Nephron progenitor cell (in vitro differentiated cells): Measurements from ENCODE around the gene KRT3.

ENCODE experiments used
- DNase-seq: peaks from one replicate; pipeline ENCODE4 v3.0.0; 2021
- H3K27ac Mint-ChIP-seq: 2 replicates; pipeline ENCODE4 v1.8.0; 2021; ENCODE audit warnings: mild to moderate bottlenecking, moderate library complexity, mixed read lengths
- H3K27me3 Mint-ChIP-seq: 2 replicates; pipeline ENCODE4 v1.8.0; 2021; ENCODE audit warnings: mild to moderate bottlenecking, low read depth, mixed read lengths; ENCODE audit not compliant: poor library complexity
- H3K36me3 Mint-ChIP-seq: 2 replicates; pipeline ENCODE4 v1.8.0; 2021; ENCODE audit warnings: low read depth, mixed read lengths
- H3K4me1 Mint-ChIP-seq: 2 replicates; pipeline ENCODE4 v1.8.0; 2021; ENCODE audit warnings: mixed read lengths
- H3K4me3 Mint-ChIP-seq: 2 replicates; pipeline ENCODE4 v1.8.0; 2021; ENCODE audit warnings: mild to moderate bottlenecking, moderate library complexity, mixed read lengths
- H3K9me3 Mint-ChIP-seq: 2 replicates; pipeline ENCODE4 v1.8.0; 2021; ENCODE audit warnings: mild to moderate bottlenecking, moderate library complexity, mixed read lengths
- CTCF ChIP-seq: fragments of 200-600 bp; sonication (generic); IDR thresholded peaks from 2 replicates; pipeline ENCODE4 v1.5.0; 2021; ENCODE audit warnings: antibody characterized with exemption

The KRT3 gene

GRCh38 chr12:52799505-52800211 is 3.7 kb upstream of the KRT3 start:
- Mint-ChIP-seq H3K27me3 (peaks cover 11% of the 10 kb centered on the region), H3K4me3 (no peak overlapping the region), H3K27ac (no peak overlapping the region), H3K36me3 (no peaks in the 10 kb centered on the region), H3K9me3 (no peaks in the 10 kb centered on the region), H3K4me1 (no peaks in the 10 kb centered on the region)
- TF ChIP-seq CTCF = no peak
- no peak for DNase-seq

- no peak overlapping the region for H3K4me3 Mint-ChIP-seq
- H3K9me3 Mint-ChIP-seq = no peaks in the 10 kb centered on the region
- H3K4me1 Mint-ChIP-seq = no peaks in the 10 kb centered on the region
- no peaks in the 10 kb centered on the region for H3K36me3 Mint-ChIP-seq
- no peak for TF ChIP-seq CTCF
- DNase-seq = no peak
- H3K27ac Mint-ChIP-seq = no peak overlapping the region
- peaks cover 14% of the 10 kb centered on the region for H3K27me3 Mint-ChIP-seq
These were observed 3.0 kb upstream of the KRT3 start for GRCh38 chr12:52798671-52799504.

- Mint-ChIP-seq H3K4me1 (no peaks in the 10 kb centered on the region), H3K27me3 (peaks cover 17% of the 10 kb centered on the region), H3K36me3 (no peaks in the 10 kb centered on the region), H3K4me3 (no peak overlapping the region), H3K27ac (no peak overlapping the region), H3K9me3 (no peaks in the 10 kb centered on the region)
- no peak for TF ChIP-seq CTCF
- no peak for DNase-seq
These were observed 2.2 kb upstream of the KRT3 start for GRCh38 chr12:52798003-52798670.

- Mint-ChIP-seq H3K9me3 (no peaks in the 10 kb centered on the region), H3K4me1 (no peaks in the 10 kb centered on the region), H3K27me3 (peaks cover 22% of the 10 kb centered on the region), H3K36me3 (no peaks in the 10 kb centered on the region), H3K4me3 (no peak overlapping the region), H3K27ac (no peak overlapping the region)
- no peak for DNase-seq
- TF ChIP-seq CTCF = no peak
These were observed 1.6 kb upstream of the KRT3 start for GRCh38 chr12:52797529-52797894.

- Mint-ChIP-seq H3K27me3 (peaks cover 28% of the 10 kb centered on the region), H3K4me1 (no peaks in the 10 kb centered on the region), H3K4me3 (no peak overlapping the region), H3K27ac (no peak overlapping the region), H3K36me3 (no peaks in the 10 kb centered on the region), H3K9me3 (no peaks in the 10 kb centered on the region)
- no peak for DNase-seq
- no peak for TF ChIP-seq CTCF
These were observed 1.1 kb upstream of the KRT3 start for GRCh38 chr12:52796839-52797528.
